ENCODE measurements around the gene FUT2.

Gene FUT2

DNA sequence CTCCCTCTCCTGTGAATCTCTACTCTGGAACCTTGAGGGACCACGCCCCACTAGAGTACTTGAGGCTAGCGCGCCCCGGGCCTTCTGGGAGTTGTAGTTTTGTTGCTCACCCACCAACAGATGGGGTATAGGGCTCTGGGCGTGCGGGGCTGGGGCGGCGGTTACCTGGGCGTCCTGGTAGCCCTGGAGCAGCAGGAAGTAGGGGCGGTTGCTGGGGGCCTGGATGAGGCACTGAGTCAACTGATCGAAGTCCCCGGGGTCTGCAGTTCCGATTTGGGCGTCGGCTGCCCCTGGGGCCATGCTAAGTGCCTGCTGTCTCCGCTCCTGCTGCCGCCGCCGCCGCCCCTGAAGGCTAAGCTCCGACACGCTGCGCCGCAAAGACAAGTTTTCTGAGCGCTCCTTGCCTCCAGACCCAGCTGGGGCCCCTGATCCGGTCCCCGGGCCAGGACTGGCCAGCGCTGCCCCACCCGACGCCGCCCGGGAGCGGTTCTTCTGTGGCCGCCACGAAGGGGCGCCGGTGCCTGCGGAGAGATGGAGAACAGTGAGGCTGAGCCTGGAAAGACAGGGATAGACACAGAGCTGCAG is 39.4 kb downstream of the FUT2 start:
- H4K20me1 ChIP-seq (ENCODE audit: low read depth, low read length), result no peaks in the 10 kb centered on the region
- no peaks in the 10 kb centered on the region for H3K9me3 ChIP-seq (ENCODE audit: insufficient read depth, low read length)
- H3K27me3 ChIP-seq (ENCODE audit: low read length), result no peaks in the 10 kb centered on the region
- no peak overlapping the region for H3K9ac ChIP-seq (ENCODE audit: low read length)
- H3K4me3 ChIP-seq (ENCODE audit: insufficient read depth, low read length, poor library complexity, severe bottlenecking), result no peak overlapping the region
- H3K79me2 ChIP-seq (ENCODE audit: insufficient read depth, low read length), result no peaks in the 10 kb centered on the region
- H3K9me2 ChIP-seq (replicated peaks; ENCODE audit: insufficient read depth, low read length), result no peaks in the 10 kb centered on the region
- no peak overlapping the region for H3K4me2 ChIP-seq (ENCODE audit: low read depth, low read length, poor library complexity, severe bottlenecking)
- H3K27ac ChIP-seq (ENCODE audit: low read depth, low read length), result no peak overlapping the region
- TF ChIP-seq, protein P1, sequence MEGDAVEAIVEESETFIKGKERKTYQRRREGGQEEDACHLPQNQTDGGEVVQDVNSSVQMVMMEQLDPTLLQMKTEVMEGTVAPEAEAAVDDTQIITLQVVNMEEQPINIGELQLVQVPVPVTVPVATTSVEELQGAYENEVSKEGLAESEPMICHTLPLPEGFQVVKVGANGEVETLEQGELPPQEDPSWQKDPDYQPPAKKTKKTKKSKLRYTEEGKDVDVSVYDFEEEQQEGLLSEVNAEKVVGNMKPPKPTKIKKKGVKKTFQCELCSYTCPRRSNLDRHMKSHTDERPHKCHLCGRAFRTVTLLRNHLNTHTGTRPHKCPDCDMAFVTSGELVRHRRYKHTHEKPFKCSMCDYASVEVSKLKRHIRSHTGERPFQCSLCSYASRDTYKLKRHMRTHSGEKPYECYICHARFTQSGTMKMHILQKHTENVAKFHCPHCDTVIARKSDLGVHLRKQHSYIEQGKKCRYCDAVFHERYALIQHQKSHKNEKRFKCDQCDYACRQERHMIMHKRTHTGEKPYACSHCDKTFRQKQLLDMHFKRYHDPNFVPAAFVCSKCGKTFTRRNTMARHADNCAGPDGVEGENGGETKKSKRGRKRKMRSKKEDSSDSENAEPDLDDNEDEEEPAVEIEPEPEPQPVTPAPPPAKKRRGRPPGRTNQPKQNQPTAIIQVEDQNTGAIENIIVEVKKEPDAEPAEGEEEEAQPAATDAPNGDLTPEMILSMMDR (IDR thresholded peaks at IDR 0.05; ENCODE audit: insufficient read depth, low read length, poor library complexity, severe bottlenecking), result no peak
- no peak for TF ChIP-seq EZH2phosphoT487 (conservative IDR thresholded peaks at IDR 0.05; ENCODE audit: low read length)
- H3K36me3 ChIP-seq (ENCODE audit: low read length), result no peaks in the 10 kb centered on the region
- H2AFZ ChIP-seq (ENCODE audit: low read depth, low read length, severe bottlenecking), result no peak overlapping the region
- H3F3A ChIP-seq (ENCODE audit: insufficient read depth), result no peaks in the 10 kb centered on the region

DNA sequence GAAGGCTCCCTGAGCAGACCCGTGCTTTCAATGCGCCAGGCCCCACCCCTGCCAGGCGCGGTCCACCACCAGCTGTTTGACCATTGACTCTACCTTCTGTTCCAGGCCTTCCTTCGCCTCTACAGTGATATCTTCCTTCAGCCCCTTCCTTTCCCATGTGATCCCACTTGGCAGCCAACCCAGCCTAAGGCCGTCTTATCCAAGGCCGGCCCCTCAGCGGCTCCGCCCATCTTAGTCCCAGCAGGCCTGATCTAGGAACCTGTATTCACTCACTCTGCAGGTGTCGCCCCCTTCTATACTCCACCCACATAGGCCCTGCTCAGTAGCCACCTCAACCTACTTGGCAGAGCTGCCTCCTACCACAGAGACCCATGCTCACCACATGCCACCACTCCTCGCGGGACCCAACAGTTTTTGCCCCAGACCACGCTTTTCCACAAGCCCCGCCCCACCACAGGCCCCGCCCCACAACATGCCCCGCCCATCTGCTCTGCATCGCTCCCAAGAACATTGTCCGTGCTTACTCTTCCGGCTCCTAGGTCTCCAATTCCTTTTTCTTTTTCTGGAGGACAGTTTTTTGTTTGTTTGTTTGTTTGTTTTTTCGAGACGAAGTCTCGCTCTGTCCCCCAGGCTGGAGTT is 41.7 kb downstream of the FUT2 start:
- Histone ChIP-seq H3K27ac (ENCODE audit: low read depth, low read length) (no peak overlapping the region), H3K27me3 (ENCODE audit: low read length) (no peaks in the 10 kb centered on the region), H2AFZ (ENCODE audit: low read depth, low read length, severe bottlenecking) (no peak overlapping the region), H3K4me3 (ENCODE audit: insufficient read depth, low read length, poor library complexity, severe bottlenecking) (no peak overlapping the region), H4K20me1 (ENCODE audit: low read depth, low read length) (no peaks in the 10 kb centered on the region), H3K79me2 (ENCODE audit: insufficient read depth, low read length) (no peaks in the 10 kb centered on the region), H3K9me2 (replicated peaks; ENCODE audit: insufficient read depth, low read length) (no peaks in the 10 kb centered on the region), H3F3A (ENCODE audit: insufficient read depth) (no peaks in the 10 kb centered on the region), H3K36me3 (ENCODE audit: low read length) (no peaks in the 10 kb centered on the region), H3K4me2 (ENCODE audit: low read depth, low read length, poor library complexity, severe bottlenecking) (no peak overlapping the region), H3K9me3 (ENCODE audit: insufficient read depth, low read length) (no peaks in the 10 kb centered on the region), H3K9ac (ENCODE audit: low read length) (no peak overlapping the region)
- no peak for TF ChIP-seq EZH2phosphoT487 (conservative IDR thresholded peaks at IDR 0.05; ENCODE audit: low read length)
- TF ChIP-seq, protein P1 (IDR thresholded peaks at IDR 0.05; ENCODE audit: insufficient read depth, low read length, poor library complexity, severe bottlenecking), result no peak

DNA sequence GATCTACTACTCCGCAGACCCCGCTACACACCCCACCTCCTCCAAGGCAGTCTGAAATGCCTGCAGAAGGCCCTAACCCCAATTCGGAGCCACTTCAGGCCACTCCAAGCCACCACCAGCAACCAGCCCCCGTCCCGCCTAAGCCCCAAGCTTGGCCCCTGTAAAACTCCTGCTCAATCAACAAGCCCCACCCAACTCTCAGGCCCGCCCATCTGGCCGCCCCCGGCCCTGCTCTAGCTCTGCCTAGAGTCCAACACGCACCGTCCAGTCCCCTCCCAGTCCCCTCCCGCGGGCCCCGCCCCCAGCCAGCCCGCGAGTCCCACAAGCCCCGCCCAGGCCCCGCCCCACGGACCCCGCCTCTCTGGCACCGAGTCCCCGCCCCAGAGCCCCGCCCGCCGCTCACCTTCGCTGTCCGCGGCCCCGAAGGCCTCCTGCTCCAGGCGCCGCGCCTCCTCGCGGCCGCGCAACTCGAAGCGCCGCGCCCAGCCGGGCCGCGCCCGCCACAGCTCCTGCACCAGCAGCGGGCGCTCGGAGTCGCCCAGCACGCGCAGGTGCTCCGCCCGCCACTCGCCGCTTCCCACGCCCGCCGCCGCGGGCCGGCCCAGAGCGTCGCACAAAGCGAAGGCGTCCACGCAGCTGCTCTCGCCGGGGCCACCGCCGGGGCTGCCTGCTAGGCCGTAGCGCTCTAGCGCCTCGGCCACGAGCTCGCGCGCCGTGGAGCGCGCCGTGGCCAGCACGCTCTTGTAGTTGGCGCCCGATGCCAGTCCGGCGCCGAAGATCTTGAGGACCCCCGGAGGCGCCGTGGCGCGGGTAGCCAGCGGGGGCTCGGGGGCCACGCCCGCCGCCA is 43.0 kb downstream of the FUT2 start:
- Histone ChIP-seq H3F3A (ENCODE audit: insufficient read depth) (no peaks in the 10 kb centered on the region), H3K4me3 (ENCODE audit: insufficient read depth, low read length, poor library complexity, severe bottlenecking) (no peak overlapping the region), H2AFZ (ENCODE audit: low read depth, low read length, severe bottlenecking) (no peak overlapping the region), H4K20me1 (ENCODE audit: low read depth, low read length) (no peaks in the 10 kb centered on the region), H3K27me3 (ENCODE audit: low read length) (no peaks in the 10 kb centered on the region), H3K9me2 (replicated peaks; ENCODE audit: insufficient read depth, low read length) (no peaks in the 10 kb centered on the region), H3K4me2 (ENCODE audit: low read depth, low read length, poor library complexity, severe bottlenecking) (peak overlapping the region; percentile 16), H3K27ac (ENCODE audit: low read depth, low read length) (no peak overlapping the region), H3K9me3 (ENCODE audit: insufficient read depth, low read length) (no peaks in the 10 kb centered on the region), H3K9ac (ENCODE audit: low read length) (no peak overlapping the region), H3K79me2 (ENCODE audit: insufficient read depth, low read length) (no peaks in the 10 kb centered on the region), H3K36me3 (ENCODE audit: low read length) (no peaks in the 10 kb centered on the region)
- no peak for TF ChIP-seq EZH2phosphoT487 (conservative IDR thresholded peaks at IDR 0.05; ENCODE audit: low read length)
- TF ChIP-seq, protein P1 (IDR thresholded peaks at IDR 0.05; ENCODE audit: insufficient read depth, low read length, poor library complexity, severe bottlenecking), result no peak
